Cardiac septum (tissue), 1 donor: ENCODE measurements around the gene CAPRIN1. TPM values are rescaled to one million over a fixed set of nuclear protein-coding genes. Genes with fewer than 3 reads are reported as not detected.
A peak's percentile ranks its signal among the peaks of the same experiment; 100 is the strongest.

ENCODE experiments used
- DNase-seq: peaks from one replicate; pipeline ENCODE4 v3.0.0-alpha.2; 2020; ENCODE audit warnings: low spot score
- intact Hi-C: fragments of 100-400 bp; cut with DNase I; formaldehyde crosslinking; loops from one replicate; pipeline ENCODE4 v1.14.0; 2022
- total RNA-seq: library from RNA; stranded (reverse); fragmentation: NEBNext Ultra II Directional; extraction: Animal tissue kit (Norgen Biotek cat#: 25700); gene quantifications from one replicate; pipeline ENCODE4 v1.2.1, GENCODE V29; 2021
- donor health status: DM: no; HTN: no; CAD: no.

CAPRIN1 gene
- total RNA-seq, 1 donor from 2014 or later: 108 TPM

GRCh38 chr11:34126959-34127848 lies 75.7 kb downstream of the CAPRIN1 start:
- intact Hi-C loops: no loop called here
- no peak for DNase-seq

DNA sequence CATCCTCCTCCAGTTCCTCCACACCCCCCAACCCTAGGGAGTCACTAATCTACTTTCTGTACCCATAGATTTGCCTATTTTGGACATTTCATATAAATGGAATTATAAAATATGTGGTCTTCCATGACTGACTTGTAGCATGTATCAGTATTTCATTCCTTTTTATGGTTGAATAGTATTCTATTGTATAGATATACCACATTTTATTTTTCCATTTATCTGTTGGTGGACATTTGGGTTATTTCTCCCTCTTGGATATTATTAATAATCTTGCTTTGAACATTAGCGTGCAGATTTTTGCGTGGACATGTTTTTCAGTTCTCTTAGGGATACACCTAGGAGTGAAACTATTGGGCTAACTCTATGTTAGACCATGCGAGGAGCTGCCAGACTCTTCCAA lies 77.3 kb downstream of the CAPRIN1 start:
- no peak for DNase-seq
- intact Hi-C loops: no loop called here

DNA sequence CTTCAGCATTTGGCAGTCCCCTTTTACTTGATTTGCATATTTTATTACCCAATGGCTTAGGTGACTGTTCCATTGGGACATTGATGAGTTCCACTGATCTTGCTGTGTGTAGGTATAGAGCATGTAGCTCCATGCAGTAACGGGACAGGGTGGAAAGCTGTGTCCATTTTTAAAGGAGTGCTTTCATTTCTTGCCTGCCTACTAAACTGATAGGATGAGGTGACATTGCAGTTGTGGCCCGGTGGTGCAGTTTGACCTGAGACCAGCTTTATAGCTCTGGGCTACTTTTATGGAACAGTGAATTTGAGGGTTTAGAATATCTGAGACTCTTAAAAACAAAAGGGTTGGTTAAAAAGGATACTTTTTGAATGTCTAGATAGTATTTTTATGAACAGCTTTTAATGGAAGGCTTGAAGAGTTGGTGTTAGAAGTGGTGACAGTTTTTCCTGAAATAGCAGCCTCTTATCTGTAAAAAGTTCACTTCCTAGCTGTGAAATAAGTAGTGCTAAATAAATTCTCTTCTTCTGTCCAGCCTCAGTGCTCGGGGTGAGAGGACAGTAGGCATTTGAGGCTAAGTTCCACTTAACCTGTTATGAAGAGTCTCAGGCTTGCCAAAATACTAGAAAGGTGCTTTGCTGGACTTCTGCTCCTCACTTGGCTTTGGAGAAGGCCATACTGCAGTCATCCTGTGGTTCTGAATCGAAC lies 80.9 kb downstream of the CAPRIN1 start:
- intact Hi-C loops: no loop called here
- no peak for DNase-seq

DNA sequence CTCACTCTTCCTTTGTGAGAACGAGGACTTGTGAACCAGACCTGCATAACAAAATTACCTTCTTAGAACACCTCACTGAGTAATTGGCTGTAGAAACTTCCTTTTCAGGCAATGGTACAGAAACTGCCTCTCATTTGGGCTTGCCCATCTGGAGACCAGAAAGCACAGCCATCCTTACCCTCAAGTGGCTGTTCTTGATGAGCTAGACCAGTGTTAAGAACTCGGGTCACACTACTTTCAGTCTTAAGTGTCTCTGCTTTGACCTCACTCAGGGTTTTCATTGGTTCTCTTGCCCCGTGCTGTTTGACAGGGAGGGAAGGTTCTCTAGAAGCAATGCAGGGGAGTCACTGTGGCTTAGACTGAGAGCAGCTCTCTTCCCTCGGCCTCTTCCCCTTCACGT lies 83.2 kb downstream of the CAPRIN1 start:
- intact Hi-C loops: no loop called here
- no peak for DNase-seq

GRCh38 chr11:34135439-34135838 lies 83.9 kb downstream of the CAPRIN1 start:
- intact Hi-C loops: no loop called here
- DNase-seq: no peak

DNA sequence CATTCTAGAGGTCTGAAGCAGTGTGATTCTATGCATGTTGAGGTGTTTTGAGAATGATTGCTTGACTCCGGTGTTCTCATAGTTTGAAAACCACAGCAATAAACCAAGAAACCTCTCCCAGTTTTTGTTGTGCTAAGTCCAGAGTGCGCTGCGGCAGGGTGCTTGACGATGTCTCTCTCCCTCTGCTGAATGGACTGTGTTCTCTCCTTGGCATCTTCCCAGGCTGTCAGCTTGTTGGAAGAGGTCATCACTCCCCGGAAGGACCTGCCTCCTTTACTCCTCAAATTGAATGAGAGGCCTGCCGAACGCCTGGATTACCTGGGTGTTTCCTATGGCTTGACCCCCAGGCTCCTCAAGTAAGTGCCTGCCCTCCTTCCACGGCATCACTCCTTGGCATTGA lies 84.9 kb downstream of the CAPRIN1 start:
- intact Hi-C loops: no loop called here
- no peak for DNase-seq

GRCh38 chr11:34139346-34139745 lies 87.8 kb downstream of the CAPRIN1 start:
- intact Hi-C loops: no loop called here
- no peak for DNase-seq

DNA sequence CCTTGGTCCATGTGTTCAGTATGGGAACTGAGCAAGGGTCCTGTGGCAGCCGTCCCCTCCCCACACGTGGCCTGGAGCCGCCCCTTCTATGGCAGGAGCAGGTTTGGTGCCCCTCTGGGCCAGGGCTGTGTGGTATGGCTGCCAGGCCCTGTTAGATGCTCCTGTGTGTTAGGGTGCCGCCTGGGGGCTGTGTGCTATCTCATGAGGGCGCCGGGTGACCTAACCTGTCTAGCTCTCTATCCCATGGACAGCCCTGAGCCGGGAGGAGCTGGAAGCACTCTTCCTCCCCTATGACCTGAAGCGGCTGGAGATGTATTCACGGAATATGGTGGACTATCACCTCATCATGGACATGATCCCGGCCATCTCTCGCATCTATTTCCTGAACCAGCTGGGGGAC lies 88.6 kb downstream of the CAPRIN1 start:
- DNase-seq: no peak

DNA sequence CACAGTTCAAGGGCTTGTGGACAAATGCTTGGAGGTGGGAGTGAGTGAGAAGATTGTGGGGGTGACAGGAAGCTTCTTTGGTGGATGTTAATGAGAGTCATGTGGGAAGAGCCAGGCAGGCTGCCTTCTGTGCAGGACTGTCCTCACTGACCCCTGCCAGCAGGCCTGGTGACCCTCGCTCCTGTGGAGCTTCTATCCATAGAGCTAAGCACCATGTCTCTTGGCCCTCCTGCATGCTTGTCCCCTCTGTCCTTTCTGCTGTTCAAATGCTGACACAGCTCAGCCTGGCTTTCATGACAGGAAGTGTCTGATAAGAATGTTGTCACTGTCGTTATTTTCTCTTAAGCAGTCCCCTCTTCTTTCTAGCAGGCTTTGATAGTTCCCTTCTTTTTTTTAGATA lies 91.5 kb downstream of the CAPRIN1 start:
- DNase-seq: peak; percentile 64
- intact Hi-C loops: no loop called here

More for the DNA sequence above, 88.6 kb downstream of the CAPRIN1 start:
- intact Hi-C loops: no loop called here

DNA sequence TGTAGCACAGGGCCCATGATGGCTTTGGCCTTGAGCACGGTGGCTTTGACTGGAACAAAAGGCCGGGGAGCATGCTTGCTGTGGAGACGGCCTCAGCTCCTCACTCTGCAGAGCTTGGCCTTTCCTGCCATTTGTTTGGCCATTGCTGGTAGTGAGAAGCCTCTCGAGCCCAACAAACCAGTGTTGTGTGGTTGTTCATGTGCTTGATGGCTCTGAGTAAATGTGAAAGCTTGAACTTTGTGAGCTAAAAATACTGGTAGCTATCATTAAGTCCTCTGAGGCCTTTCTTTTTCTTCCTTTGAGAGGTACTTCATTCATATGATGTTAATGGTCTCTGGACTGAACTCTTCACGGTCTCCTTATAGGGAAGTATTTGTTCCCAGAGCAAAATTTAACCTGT lies 93.5 kb downstream of the CAPRIN1 start:
- intact Hi-C loops: no loop called here
- no peak for DNase-seq

DNA sequence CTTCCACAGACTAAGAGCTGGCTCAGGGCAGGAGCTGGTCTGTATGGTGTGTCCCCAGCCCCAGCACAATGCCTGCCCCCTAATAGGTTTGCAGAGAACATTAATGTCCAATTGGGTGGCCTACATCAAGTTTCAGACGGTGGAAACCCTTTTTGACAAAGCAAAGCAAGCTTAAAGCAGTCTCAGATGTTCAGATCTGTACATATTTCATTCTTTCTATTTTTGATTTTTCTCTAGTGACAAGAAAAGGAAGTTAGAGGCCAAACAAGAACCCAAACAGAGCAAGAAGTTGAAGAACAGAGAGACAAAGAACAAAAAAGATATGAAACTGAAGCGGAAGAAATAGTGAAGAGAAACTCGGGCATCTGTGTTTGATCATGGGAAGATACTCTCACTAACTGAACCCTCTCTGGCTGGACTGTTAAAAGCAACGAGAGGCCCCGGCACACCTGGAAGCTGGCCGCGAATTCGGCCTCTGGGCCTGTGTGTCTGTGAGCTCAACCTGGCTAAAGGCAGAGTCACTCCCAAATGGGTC lies 94.4 kb downstream of the CAPRIN1 start:
- DNase-seq: no peak
- intact Hi-C loops: no loop called here

DNA sequence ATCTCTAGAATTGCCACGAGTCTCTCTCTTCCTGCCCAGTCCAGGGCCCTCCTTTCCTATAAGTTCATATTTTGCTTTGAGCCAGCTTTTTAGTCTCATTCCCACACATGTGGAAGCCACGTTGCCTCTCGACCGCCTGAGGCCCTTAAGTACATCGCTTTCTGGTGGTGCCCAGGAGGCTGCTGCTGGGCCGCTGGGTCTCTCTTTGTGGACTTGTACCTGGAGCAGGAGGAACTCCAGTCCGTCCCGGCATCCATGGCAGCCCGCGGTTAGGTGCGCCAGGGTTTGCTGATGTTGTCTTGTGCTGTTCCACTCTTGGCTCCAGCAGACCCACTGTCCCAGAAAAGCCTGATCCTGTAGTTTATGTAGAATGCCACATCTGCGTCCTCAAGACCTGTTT lies 94.9 kb downstream of the CAPRIN1 start:
- intact Hi-C loops: no loop called here
- DNase-seq: peak; percentile 70

DNA sequence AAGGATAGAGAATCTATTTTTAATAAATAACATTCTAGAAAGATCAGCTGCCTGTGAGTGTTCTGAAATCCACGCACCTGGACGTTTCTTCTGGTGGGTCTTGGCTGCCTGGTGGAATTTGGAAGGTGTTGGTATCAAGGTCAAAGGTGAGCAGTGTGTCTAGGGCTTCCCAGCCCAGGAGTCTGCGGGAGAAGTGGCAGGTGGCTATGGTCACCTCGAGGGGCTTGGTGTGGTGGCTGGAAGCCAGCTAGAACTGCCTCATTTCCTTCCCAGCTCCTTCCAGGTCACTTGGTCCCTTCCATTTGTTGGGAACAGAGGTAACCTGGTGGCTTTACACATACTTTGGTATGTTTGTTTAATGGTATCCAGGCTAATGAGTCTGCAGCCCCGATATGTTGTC lies 95.3 kb downstream of the CAPRIN1 start:
- DNase-seq: peak; percentile 22
- intact Hi-C loops: no loop called here

DNA sequence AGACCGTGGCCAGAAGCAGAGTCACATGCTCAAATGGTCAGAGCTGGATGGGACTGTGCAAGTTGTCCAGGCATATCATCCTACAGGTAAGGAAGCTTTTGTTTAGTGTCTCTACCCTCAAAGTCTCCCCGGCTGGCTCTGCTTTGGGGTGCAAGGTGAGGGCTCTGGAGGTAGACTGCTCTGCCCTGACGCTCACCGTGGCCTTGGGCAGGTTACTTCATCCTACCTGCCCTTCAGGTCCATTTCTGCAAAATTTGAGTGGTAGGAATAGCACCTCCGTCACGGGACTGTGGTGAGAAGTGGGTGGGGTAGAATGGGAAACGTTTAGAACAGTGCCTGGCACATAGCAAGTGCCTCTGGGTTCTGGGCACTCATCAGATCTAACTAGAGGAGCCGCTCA lies 96.0 kb downstream of the CAPRIN1 start:
- peak; percentile 53 for DNase-seq
- intact Hi-C loops: no loop called here

DNA sequence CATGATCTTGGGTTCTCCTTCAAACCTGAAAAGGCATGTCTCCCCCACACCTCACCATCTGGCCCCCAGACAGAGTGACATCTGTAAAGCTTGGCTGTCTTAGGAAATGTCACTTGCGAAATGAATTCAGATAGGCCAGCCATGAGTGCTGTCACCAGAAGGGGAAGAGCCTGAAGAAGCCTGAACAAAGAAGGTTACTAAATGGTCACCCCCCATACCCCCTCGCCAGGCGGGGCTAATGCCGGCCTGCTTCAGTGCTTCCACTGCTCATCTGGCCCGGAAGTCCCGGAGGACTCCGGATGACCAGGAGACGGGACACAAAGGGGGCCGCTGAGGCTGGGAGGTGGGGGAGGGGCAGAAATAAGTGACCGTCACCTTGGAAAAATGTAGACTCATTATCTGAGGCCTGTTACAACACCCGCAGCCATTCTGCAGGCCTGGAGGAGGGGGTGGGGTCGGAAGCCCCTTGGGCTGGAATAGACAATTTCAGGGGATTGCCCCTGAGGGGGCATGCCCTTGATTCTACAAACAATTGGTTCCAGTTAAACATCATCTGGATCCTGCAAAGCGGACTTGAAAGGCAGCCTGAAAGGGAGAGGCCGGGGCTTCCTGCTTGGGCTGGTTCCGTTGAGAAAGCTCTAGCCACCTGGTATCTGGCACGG lies 97.1 kb downstream of the CAPRIN1 start:
- peak; percentile 72 for DNase-seq
- intact Hi-C loops: no loop called here

DNA sequence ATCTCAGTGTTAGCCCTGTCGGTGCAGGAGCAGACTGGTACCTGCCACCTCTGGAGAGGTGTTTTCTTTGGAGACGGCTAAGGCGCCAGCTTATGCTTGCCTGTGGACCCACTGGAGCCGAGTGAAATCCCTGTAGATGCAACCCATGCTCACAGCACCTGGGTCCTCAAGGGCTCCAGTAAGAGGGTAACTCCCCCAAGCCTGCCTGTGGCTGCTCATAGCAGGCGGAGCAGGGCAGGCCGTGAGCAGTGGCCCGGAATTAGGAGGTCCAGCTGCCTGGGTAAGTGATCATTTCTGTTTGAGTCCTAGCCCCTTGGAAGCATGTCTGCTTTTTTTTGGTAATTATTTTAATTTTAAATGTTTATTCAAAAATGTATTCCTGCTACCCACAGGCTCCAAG lies 97.7 kb downstream of the CAPRIN1 start:
- intact Hi-C loops: no loop called here

DNA sequence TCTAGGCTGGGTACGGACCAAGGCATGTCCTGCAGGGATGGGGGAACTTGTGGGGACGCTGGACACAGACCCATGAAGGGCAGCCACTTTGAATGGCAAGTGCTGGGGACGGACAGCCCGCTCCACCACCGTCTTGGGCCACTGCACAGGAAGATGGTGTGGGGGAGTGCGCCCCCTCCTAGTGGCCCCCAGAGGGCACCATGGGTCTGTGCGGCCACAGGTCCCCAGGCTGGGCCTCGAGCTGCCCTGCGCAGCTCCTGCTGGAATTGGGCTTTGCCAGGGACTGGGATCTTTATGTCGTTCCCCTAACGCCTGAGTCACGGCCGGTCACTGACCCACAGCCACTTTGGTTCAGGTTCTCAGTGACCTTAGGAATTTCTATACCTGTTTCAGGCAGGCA lies 98.3 kb downstream of the CAPRIN1 start:
- DNase-seq: peak; percentile 64
- intact Hi-C loops: no loop called here

More for the DNA sequence above, 97.7 kb downstream of the CAPRIN1 start:
- DNase-seq: peak; percentile 68

DNA sequence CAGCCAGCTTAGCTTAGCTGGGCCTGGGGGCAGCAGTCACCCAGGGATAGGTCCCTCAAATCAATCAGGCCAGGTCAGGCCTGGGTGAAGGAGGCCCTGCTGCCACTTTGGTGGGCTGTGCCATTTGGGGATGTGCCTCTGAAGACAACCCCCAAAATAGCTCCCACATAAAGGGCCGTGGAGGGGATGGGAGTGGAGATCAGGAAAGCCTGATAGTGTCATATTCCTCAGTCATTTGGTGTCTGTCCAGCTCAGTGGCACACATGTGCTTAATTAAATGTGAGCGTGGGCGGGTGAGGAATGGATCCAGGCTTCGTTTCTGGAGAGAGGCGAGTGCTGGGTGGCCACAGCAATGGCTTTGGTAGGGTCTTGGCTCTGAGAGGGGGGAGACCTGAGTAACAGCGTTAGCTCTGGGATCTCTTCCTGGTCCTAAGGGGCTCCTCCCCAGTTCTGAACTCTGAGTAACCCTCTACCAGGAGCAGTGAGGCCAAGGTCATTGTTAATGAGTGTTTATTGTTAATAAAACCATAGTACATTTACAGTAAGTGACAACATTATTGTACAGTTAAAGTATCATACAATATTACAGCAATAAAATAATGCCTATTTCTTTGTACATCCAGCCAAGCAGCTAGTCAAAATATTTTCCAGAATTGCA lies 99.1 kb downstream of the CAPRIN1 start:
- intact Hi-C loops: no loop called here
- peak; percentile 67 for DNase-seq
